T-helper 2 cell (primary cell): ENCODE measurements around the gene CCDC116.
A peak's percentile ranks its signal among the peaks of the same experiment; 100 is the strongest.
"Not testable (repeated sequence)": the region's sequence is repeated elsewhere in the genome, so short reads cannot be mapped to it uniquely, and the experiment has no call there.

Source experiments
- DNase-seq, 5 experiments: peaks; one replicate each; pipeline versions ENCODE4 v3.0.0 to v3.0.0-alpha.2; 2012 to 2022

Gene CCDC116

GRCh38 chr22:21652547-21653545, 20.3 kb downstream of the CCDC116 start:
- DNase-seq = no peak

DNA sequence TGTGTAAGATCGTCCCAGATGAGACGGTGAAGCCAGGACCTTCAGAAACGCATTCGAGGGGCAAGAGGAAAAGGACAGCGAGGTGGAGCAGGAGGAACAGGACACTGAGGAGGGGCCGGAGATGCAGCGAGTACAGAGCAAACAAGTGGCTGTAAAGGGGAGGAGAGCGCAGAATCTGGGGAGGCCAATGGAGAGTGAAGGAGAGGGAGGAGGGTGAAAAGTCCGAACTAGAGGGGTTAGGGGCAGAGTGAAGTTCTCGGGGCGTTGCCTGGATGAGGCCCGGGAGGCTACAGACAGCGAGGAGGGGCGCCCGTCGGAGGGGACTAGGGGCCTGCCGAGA, 24.4 kb downstream of the CCDC116 start:
- no peak for DNase-seq

DNA sequence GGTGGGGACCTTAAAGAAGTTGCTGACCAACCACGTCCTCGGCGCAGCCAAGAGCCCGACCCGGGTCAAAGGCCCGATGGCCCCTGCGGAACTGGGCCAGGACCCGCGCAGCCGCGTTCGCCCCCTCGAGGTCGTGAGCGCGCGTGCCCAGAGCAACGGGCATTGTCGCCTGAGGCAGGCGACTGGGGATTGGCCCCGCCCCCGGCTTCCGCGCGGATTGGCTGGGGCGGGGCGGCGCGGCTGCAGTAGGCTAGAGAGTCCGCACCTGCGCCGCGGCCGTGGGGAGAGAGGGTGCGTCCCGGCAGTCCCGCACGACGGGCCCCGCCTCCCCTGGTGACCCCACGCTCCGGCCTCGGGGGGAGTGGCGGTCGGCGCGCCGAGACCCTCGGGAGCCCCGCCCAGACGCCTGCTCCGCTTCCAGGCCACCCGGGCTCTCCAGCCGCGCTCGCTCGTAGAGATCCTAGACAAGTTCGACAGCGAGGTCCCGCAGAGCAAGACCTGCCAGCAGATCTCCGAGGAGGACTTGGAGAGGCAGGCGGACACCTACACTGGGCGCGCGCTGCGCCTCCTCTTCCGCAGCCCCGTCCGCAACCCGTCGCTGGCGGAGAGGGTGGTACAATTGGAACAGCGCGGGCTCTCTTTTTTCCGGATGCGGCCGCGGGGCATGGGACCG, 24.9 kb downstream of the CCDC116 start:
- peak; percentile 67 to 83 (median 73) for DNase-seq

DNA sequence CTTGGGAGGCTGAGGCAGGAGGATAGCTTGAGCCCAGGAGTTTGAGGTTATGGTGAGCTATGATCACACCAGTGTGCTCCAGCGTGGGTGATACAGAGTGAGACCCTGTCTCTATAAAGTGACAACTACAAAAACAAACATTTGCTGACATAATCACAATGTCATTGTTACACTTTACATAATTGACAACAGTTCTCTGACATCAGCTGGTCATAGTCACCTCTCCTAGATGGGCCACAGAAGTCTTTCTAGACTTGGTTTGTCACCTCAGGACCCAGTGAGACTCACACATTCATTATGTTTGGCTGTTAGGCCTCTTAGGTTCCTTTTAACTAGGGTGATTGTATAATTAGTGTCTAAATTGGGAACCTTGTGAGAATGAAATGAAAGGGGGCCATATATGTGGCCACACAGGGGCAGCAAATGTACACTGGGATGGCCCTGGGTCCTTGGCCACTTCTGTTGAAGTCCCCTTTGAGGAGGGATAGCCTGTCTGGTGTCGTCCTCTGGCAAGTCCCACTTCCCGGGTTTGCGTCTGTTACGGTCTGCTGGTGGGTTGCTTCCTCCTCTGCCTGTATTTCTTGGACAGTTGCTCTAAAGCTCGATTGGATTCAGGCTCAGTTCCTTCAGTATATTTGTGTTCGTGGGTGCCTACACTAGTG, 27.4 kb downstream of the CCDC116 start:
- DNase-seq = no peak

- no peak for DNase-seq
These were observed 28.3 kb downstream of the CCDC116 start for GRCh38 chr22:21660904-21661303.

- DNase-seq = no peak
These were observed 29.4 kb downstream of the CCDC116 start for GRCh38 chr22:21661991-21662390.

DNA sequence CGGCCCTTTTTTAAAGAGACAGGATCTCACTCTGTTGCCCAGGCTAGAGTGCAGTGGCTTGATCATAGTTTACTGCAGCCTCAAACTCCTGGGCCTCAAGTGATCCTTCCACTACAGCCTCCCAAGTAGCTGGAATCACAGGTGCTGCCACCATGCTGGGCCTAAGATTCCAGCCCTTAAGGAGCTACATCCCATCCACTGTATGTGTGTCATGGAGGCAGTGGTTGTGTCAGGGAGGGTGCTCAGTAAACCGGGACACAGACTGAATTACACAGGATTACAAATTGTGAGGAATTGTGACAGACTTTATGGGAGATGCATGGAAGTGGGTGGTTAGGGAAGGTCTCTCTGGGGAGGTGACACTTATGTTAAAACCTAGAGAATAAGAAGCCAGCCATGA, 31.2 kb downstream of the CCDC116 start:
- no peak for DNase-seq

- DNase-seq = no peak
These were observed 32.7 kb downstream of the CCDC116 start for GRCh38 chr22:21665047-21665851.

DNA sequence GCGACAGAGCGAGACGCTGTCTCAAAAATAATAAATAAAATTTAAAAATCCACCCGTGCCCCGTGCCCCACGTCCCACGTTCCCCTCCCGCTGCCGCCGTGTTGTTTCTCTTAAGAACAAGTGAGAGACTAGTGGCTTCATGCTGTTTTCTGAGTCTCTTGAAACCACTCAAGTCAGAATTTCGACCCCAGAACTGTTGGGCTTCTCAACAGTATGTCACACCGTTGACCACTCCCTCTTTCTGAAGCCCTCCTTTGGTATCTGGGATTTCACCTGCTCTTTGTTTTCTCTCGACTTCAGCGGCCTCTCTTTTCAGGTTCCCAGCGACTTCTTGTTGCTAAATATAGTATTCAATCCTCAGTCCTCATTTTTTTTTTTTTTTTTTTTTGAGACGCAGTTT, 34.2 kb downstream of the CCDC116 start:
- no peak for DNase-seq

DNA sequence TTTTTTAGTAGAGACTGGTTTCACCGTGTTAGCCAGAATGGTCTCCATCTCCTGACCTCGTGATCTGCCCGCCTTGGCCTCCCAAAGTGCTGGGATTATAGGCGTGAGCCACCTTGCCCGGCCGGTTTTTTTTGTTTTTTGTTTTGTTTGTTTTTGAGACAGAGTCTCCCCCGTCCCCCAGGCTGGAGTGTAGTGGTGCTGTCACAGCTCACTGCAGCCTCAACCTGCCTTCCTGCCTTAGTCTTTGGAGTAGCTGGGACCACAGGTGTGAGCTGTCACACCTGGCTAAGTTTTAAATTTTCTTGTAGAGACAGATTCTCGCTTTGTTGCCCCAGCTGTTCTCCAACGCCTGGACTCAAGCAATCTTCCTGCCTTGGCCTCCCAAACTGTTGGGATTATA, 36.5 kb downstream of the CCDC116 start:
- DNase-seq = no peak

DNA sequence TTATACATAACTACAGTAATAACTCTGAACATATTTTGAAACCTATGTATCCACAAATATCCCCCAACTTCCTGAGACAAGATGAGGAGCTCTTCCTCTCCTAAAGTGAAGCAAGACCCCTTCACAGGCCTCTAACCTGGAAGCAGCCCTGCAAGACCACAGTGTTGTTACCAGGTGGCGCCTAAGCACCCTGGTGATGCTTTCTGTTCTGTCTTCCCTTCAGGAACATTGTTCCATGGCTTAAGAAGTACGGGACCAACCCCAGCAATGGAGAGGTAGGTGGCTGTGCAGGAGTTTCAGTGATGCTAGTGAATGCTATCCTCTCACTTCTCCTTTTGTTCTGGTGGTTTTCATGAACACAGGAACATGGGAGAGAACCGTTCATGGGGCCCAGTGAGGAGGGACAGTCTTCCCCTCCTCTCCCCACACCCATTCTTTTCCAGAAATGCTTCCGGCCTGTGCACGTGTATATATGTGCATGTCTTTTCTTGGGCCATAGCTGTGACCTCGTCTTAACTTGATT, 39.6 kb downstream of the CCDC116 start:
- DNase-seq = no peak

DNA sequence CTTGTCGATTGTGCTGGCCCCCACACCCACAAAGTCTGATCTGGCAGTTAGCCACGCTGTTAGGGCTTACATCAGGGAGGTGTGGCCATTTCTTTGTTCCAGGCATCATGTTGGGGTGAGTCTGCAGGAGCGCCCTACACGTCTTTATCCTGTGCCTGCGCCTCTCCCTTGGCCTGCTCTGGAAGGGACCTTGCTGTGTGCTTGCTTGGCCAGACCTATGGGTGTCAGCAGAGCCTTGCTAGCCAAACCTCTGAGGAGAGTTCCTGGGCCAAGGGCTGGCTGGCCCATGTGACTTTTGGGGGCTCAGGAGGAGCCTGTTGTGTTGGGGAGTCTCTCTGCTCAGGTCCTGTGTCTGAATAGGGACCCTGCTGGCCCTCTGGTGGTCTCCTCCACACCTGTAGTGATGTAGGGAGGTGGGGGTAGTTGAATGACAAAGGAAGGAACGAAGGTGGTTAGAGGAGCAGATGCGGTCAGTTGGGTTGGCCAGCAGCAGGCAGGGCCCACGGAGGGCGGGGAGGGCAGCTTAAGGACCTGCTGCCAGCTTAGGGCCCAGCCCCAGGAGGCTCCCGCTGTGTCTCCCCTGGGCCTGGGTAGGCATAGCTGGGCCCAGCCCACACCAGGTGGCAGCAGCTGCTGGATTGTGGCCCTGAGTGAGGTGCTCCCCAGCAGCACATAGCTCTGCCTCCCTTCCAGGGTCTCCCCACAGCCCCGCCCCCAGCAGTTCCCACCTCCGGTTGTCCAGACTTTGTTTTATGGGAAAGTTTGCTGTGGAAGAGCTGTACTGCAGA, 41.2 kb downstream of the CCDC116 start:
- no peak for DNase-seq

- no peak for DNase-seq
These were observed 42.2 kb downstream of the CCDC116 start for GRCh38 chr22:21674638-21675245.

- DNase-seq = no peak
These were observed 45.3 kb downstream of the CCDC116 start for GRCh38 chr22:21677606-21678443.

- not testable (repeated sequence) for DNase-seq
These were observed 46.3 kb downstream of the CCDC116 start for GRCh38 chr22:21678842-21679241.

DNA sequence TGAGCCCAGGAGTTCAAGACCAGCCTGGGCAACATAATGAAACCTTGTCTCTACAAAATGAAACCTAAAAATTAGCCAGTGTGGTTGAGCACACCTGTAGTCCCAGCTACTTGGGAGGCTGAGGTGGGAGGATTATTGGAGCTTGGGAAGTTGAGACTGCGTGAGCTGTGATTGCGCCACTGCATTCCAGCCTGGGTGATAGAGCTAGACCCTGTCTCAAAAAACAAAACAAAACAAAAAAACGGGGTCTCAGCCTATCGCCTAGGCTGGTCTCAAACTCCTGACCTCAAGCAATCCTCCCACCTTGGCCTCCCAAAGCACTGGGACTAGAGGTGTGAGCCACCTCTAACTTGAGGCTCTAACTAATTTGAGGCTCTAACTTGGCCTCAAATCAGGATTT, 46.8 kb downstream of the CCDC116 start:
- no peak for DNase-seq

GRCh38 chr22:21680830-21681565, 48.4 kb downstream of the CCDC116 start:
- no peak for DNase-seq

GRCh38 chr22:21681566-21682370, 49.2 kb downstream of the CCDC116 start:
- DNase-seq = no peak
